K562 (cell line): Measurements from ENCODE around the gene NAA80. TPM values are rescaled to one million over a fixed set of nuclear protein-coding genes. Genes with fewer than 3 reads are reported as not detected.

Experiments used
- ATAC-seq: fragments of 200-7000 bp; cut with Tn5 transposase; 3 replicates; pipeline ENCODE4 v1.9.1; 2020; ENCODE audit warnings: moderate library complexity
- BruUV-seq: library from RNA; stranded (reverse); fragments of 400-500 nt; replicated peaks from 2 replicates; lab custom pipeline; 2021; lab: Mats Ljungman, UMichigan
- CTCF ChIA-PET: fragments of 300-600 bp; formaldehyde crosslinking; extraction: SDS; loops from one replicate; lab custom pipeline; 2021; ENCODE audit warnings: low intra/inter-chr PET ratio; lab: Yijun Ruan, JAX
- POLR2A ChIA-PET: fragments of 300-600, 350-650 bp; sonication (Branson Sonifier 250); formaldehyde crosslinking; extraction: SDS; loops from one replicate; lab custom pipeline; 2021; ENCODE audit warnings: antibody characterized with exemption, inconsistent platforms; lab: Yijun Ruan, JAX
- DNase-seq, 4 experiments: peaks; one replicate each; pipeline versions ENCODE4 v3.0.0 to v3.0.0-alpha.2; 2011 to 2018; ENCODE audit warnings: low spot score in 3 of 4, mixed read lengths in 3 of 4; ENCODE audit errors: extremely low read depth in 1 of 4
- FAIRE-seq: peaks from 2 replicates; lab custom pipeline; 2011; peaks lifted over from hg19 to GRCh38; lab: Jason Lieb, UNC
- H2AFZ ChIP-seq: 2 replicates; pipeline ENCODE4 v1.6.0; 2011; ENCODE audit warnings: low read depth, low read length, control low read depth, inconsistent platforms
- H3K27ac ChIP-seq: fragments of 200-600 bp; 3 replicates; pipeline ENCODE4 v1.8.0; 2011; ENCODE audit warnings: low read depth, mild to moderate bottlenecking, control low read depth, inconsistent platforms, low read length, moderate library complexity, mixed read lengths; ENCODE audit errors: extremely low read depth
- H3K27me3 ChIP-seq, 2 experiments: fragments of 300-600 bp in 1 of 2; 2 replicates in 1 of 2; 3 replicates in 1 of 2; pipeline versions ENCODE4 v1.6.0 to v1.8.0; 2011; ENCODE audit warnings: inconsistent platforms in 2 of 2, low read length in 2 of 2, mild to moderate bottlenecking in 1 of 2, mixed read lengths in 1 of 2, moderate library complexity in 1 of 2; ENCODE audit not compliant: control insufficient read depth in 2 of 2, insufficient read depth in 2 of 2
- H3K36me3 ChIP-seq: fragments of 300-600 bp; 3 replicates; pipeline ENCODE4 v1.8.0; 2011; ENCODE audit warnings: mild to moderate bottlenecking, low read length, inconsistent platforms; ENCODE audit not compliant: control insufficient read depth, insufficient read depth
- H3K4me1 ChIP-seq, 2 experiments: fragments of 200-600 bp in 1 of 2; replicated peaks in 1 of 2; 2 replicates in 1 of 2; 3 replicates in 1 of 2; pipeline versions ENCODE4 v1.5.1 to v1.8.0; 2011; ENCODE audit warnings: inconsistent platforms in 2 of 2, low read length in 2 of 2, mild to moderate bottlenecking in 1 of 2, mixed read lengths in 1 of 2, moderate library complexity in 1 of 2; ENCODE audit not compliant: control insufficient read depth in 2 of 2, insufficient read depth in 2 of 2
- H3K4me2 ChIP-seq: 2 replicates; pipeline ENCODE4 v1.6.1; 2011; ENCODE audit warnings: low read length, control low read depth, inconsistent platforms, mixed read lengths; ENCODE audit not compliant: insufficient read depth
- H3K4me3 ChIP-seq: fragments of 200-600 bp; sonication (generic), shearing (Covaris generic); 2 replicates; pipeline ENCODE4 v1.5.1; 2016; ENCODE audit warnings: control low read depth, inconsistent platforms
- H3K79me2 ChIP-seq: fragments of 200-600 bp; 3 replicates; pipeline ENCODE4 v1.8.0; 2011; ENCODE audit warnings: low read length, inconsistent platforms; ENCODE audit not compliant: control insufficient read depth, insufficient read depth
- H3K9ac ChIP-seq, 2 experiments: 2 replicates each; pipeline versions ENCODE4 v1.6.0 to v1.6.1; 2011; ENCODE audit warnings: low read depth in 2 of 2, low read length in 2 of 2, control low read depth in 1 of 2, inconsistent platforms in 1 of 2, mild to moderate bottlenecking in 1 of 2, mixed read lengths in 1 of 2; ENCODE audit not compliant: insufficient read depth in 1 of 2
- H3K9me1 ChIP-seq: one replicate; pipeline ENCODE4 v1.6.0; 2011; ENCODE audit warnings: inconsistent platforms, mild to moderate bottlenecking, low read length, moderate library complexity; ENCODE audit not compliant: control insufficient read depth, insufficient read depth
- H3K9me3 ChIP-seq: replicated peaks from 2 replicates; pipeline ENCODE4 v1.5.1; 2011; ENCODE audit warnings: low read depth, low read length, inconsistent platforms; ENCODE audit not compliant: control insufficient read depth, insufficient read depth
- H4K20me1 ChIP-seq: replicated peaks from 2 replicates; pipeline ENCODE4 v1.6.1; 2011; ENCODE audit warnings: low read length, inconsistent platforms, mixed read lengths; ENCODE audit not compliant: control insufficient read depth, insufficient read depth
- DACH1 ChIP-seq: fragments of 450-650 bp; IDR thresholded peaks from 2 replicates; pipeline ENCODE4 v1.6.1; 2018; ENCODE audit not compliant: partially characterized antibody
- ESRRA ChIP-seq: fragments of 450-650 bp; IDR thresholded peaks from 2 replicates; pipeline ENCODE4 v1.6.1; 2014; ENCODE audit warnings: low read depth, mild to moderate bottlenecking, moderate library complexity, borderline replicate concordance
- GABPB1 ChIP-seq: sonication (generic); formaldehyde crosslinking; IDR thresholded peaks from 2 replicates; pipeline ENCODE4 v1.8.0; 2022; ENCODE audit warnings: mild to moderate bottlenecking, missing genetic modification reagents
- HNRNPK ChIP-seq: fragments of 200-400 bp; formaldehyde crosslinking; IDR thresholded peaks from one replicate; pipeline ENCODE4 v1.6.1; 2018; ENCODE audit warnings: mild to moderate bottlenecking, low read depth, low read length; ENCODE audit not compliant: poor library complexity, severe bottlenecking
- IFI16 ChIP-seq: fragments of 250-450 bp; sonication (Bioruptor Pico); IDR thresholded peaks from 2 replicates; pipeline ENCODE4 v2.1.2; 2022; ENCODE audit warnings: mild to moderate bottlenecking, inconsistent platforms
- MYNN ChIP-seq, 2 experiments: sonication (generic); formaldehyde crosslinking in 1 of 2; IDR thresholded peaks; 2 replicates each; pipeline versions ENCODE4 v1.5.0 to v1.6.1; 2016 to 2020; ENCODE audit warnings: antibody characterized with exemption in 1 of 2, missing genetic modification reagents in 1 of 2
- PPARD ChIP-seq: fragments of 250-450 bp; sonication (Bioruptor Pico); IDR thresholded peaks from 2 replicates; pipeline ENCODE4 v1.8.0; 2022; ENCODE audit warnings: inconsistent platforms, mild to moderate bottlenecking, moderate library complexity
- RBBP5 ChIP-seq: fragments of 200-600 bp; sonication (generic); IDR thresholded peaks from 2 replicates; pipeline ENCODE4 v1.6.1; 2012; ENCODE audit warnings: borderline replicate concordance, mild to moderate bottlenecking, low read length, control low read depth, inconsistent platforms; ENCODE audit not compliant: insufficient read depth, poor library complexity, severe bottlenecking
- SAP30 ChIP-seq: fragments of 200-600 bp; sonication (generic); IDR thresholded peaks from 2 replicates; pipeline ENCODE4 v1.6.1; 2012; ENCODE audit warnings: borderline replicate concordance, low read depth, mild to moderate bottlenecking, moderate library complexity, low read length, control low read depth, inconsistent platforms; ENCODE audit not compliant: insufficient read depth, poor library complexity, severe bottlenecking
- STAT5B ChIP-seq: fragments of 250-450 bp; sonication (Bioruptor Pico); IDR thresholded peaks from 2 replicates; pipeline ENCODE4 v1.8.0; 2021; ENCODE audit warnings: mild to moderate bottlenecking, inconsistent platforms
- THRA ChIP-seq: fragments of 450-650 bp; IDR thresholded peaks from 2 replicates; pipeline ENCODE4 v1.6.1; 2017; ENCODE audit warnings: mild to moderate bottlenecking, moderate library complexity
- ZNF395 ChIP-seq: fragments of 200-800 bp; sonication (Bioruptor generic); IDR thresholded peaks from 2 replicates; pipeline ENCODE4 v1.6.1; 2017; ENCODE audit warnings: missing genetic modification characterization, missing compliant biosample characterization
- ZNF830 ChIP-seq: fragments of 250-450 bp; sonication (Bioruptor Pico); IDR thresholded peaks from 2 replicates; pipeline ENCODE4 v1.5.0; 2021; ENCODE audit warnings: mild to moderate bottlenecking
- WGBS: fragments of 100-300 bp; shearing (Covaris generic); methylation state at CpG from one replicate; pipeline ENCODE4 v1.1.6; 2016; ENCODE audit warnings: low coverage, mixed read lengths; ENCODE audit not compliant: insufficient coverage; ENCODE audit errors: missing lambda C conversion rate; 5-methylcytosine and 5-hydroxymethylcytosine counted together
- in situ Hi-C: fragments of 300-500 bp; cut with MboI; formaldehyde crosslinking; loops from 4 replicates; pipeline ENCODE4 v1.15.0; 2018; ENCODE audit warnings: inconsistent platforms, mixed read lengths
- intact Hi-C: fragments of 100-400 bp; cut with micrococcal nuclease; formaldehyde crosslinking; loops from 2 replicates; pipeline ENCODE4 v1.14.2; 2022
- polyA plus RNA-seq, 8 experiments: library from polyadenylated mRNA; depleted of rRNA in 4 of 8; stranded (reverse) in 5 of 8; unstranded in 3 of 8; fragments of >200 nt; fragmentation: Nextera tagmentation in 2 of 8; fragmentation: Illumina TruSeq in 1 of 8; extraction: Ambion mirVana in 2 of 8; extraction: Trizol in 1 of 8; gene quantifications; 2 replicates each; pipeline versions ENCODE4 v1.2.1 to v1.2.3, GENCODE V29; 2011 to 2014; ENCODE audit warnings: inconsistent platforms in 1 of 8, missing spikeins in 1 of 8
- total RNA-seq, 7 experiments: library from RNA; depleted of rRNA in 6 of 7; stranded (reverse); fragments of >200 nt in 6 of 7; fragmentation: Illumina TruSeq in 2 of 7; extraction: Trizol in 2 of 7; gene quantifications; 2 replicates each; pipeline versions ENCODE4 v1.2.1 to v1.2.3, GENCODE V29; 2011 to 2021; ENCODE audit warnings: low replicate concordance in 1 of 7

NAA80 gene
- total and polyA plus RNA-seq, 9 of the 15 experiments (the other 6 are each of a cell fraction or from before 2014, with no cell fraction given) = 0.82 to 24.0 (median 8.6) TPM

GRCh38 chr3:50324351-50325112, 25.3 kb upstream of the NAA80 start (continued):
- TF ChIP-seq ZNF395 (CRISPR knock-in tag) = no peak
- no peak for TF ChIP-seq STAT5B (CRISPR knock-in tag)

GRCh38 chr3:50323614-50324199, 24.5 kb upstream of the NAA80 start:
- Histone ChIP-seq H2AFZ (no peak overlapping the region), H4K20me1 (no peaks in the 10 kb centered on the region), H3K79me2 (peaks cover 36% of the 10 kb centered on the region), H3K9me3 (no peaks in the 10 kb centered on the region), H3K36me3 (peaks cover 35% of the 10 kb centered on the region; the same call in 2 of the 3 replicates), H3K4me1 (peaks cover 25 to 60% of the 10 kb centered on the region in 2 experiments; a peak in 4 of 5 replicates), H3K9me1 (no peaks in the 10 kb centered on the region), H3K4me3 (no peak overlapping the region), H3K4me2 (no peak overlapping the region), H3K27me3 (no peaks in the 10 kb centered on the region), H3K9ac (peak overlapping the region in 1 of 2 experiments; percentile 55; a peak in 1 of 4 replicates), H3K27ac (peak overlapping the region; percentile 33; the same call in 1 of the 3 replicates)
- POLR2A ChIA-PET = interaction anchor here (1.0 to 1.2 kb wide), 3 partner anchors 12 to 20 kb away, joined by 3 to 4 read pairs (median 3); partner anchors contain the start of gene HYAL1
- TF ChIP-seq THRA (no peak), RBBP5 (no peak), PPARD (CRISPR knock-in tag) (no peak), HNRNPK (no peak), ZNF830 (CRISPR knock-in tag) (no peak), ESRRA (no peak), IFI16 (CRISPR knock-in tag) (no peak), MYNN (IDR thresholded peaks at IDR 0.05) (no peak), MYNN (CRISPR knock-in tag; IDR thresholded peaks at IDR 0.05) (no peak), SAP30 (no peak), DACH1 (no peak), GABPB1 (CRISPR knock-in tag) (no peak)
- intact Hi-C loops = loop anchor here (1.0 to 2.0 kb wide), 3 partner anchors 49 to 135 kb away; no protein-coding TSS in a partner anchor
- CTCF ChIA-PET = interaction anchor here (2.1 kb wide), 1 partner anchor 97 kb away, joined by 6 read pairs; no protein-coding TSS in a partner anchor
- no peak for FAIRE-seq
- WGBS = 80% methylated on average over 5 of the region's 5 CpGs
- no peak for ATAC-seq
- DNase-seq = no peak
- in situ Hi-C loops = no loop called here
- BruUV-seq = no TSS peak
